HepG2 (cell line): ENCODE measurements around the gene S100A16.

Experiments used
- ATF1 ChIP-seq: IDR thresholded peaks from 2 replicates; pipeline ENCODE4 v1.6.1; 2016; ENCODE audit warnings: mild to moderate bottlenecking, control low read depth
- CTCF ChIP-seq: sonication (generic); formaldehyde crosslinking; IDR thresholded peaks from 2 replicates; pipeline ENCODE4 v1.5.0; 2020; ENCODE audit warnings: mild to moderate bottlenecking, missing genetic modification reagents, moderate library complexity
- GABPA ChIP-seq, 2 experiments: IDR thresholded peaks; 2 replicates each; pipeline ENCODE4 v1.6.1; 2011 to 2016; ENCODE audit warnings: low read depth in 2 of 2, low read length in 1 of 2, missing biosample characterization in 1 of 2, missing genetic modification characterization in 1 of 2
- HDAC2 ChIP-seq: sonication (generic); formaldehyde crosslinking; IDR thresholded peaks from 2 replicates; pipeline ENCODE4 v1.4.0; 2020; ENCODE audit warnings: missing genetic modification reagents
- JUNB ChIP-seq: sonication (generic); formaldehyde crosslinking; IDR thresholded peaks from 2 replicates; pipeline ENCODE4 v1.8.0; 2022; ENCODE audit warnings: missing genetic modification reagents, mild to moderate bottlenecking, borderline replicate concordance
- MAX ChIP-seq: IDR thresholded peaks from 2 replicates; pipeline ENCODE4 v1.6.1; 2012; ENCODE audit warnings: inconsistent platforms
- NFE2 ChIP-seq: sonication (generic); formaldehyde crosslinking; IDR thresholded peaks from 2 replicates; pipeline ENCODE4 v1.4.0; 2020; ENCODE audit warnings: missing genetic modification reagents
- POLR2A ChIP-seq, 2 experiments: IDR thresholded peaks; 2 replicates each; pipeline ENCODE4 v1.6.1; 2011; ENCODE audit warnings: low read depth in 2 of 2, low read length in 2 of 2, mild to moderate bottlenecking in 1 of 2, moderate library complexity in 1 of 2; ENCODE audit not compliant: insufficient read depth in 1 of 2
- PTBP1 ChIP-seq: fragments of 200-400 bp; formaldehyde crosslinking; IDR thresholded peaks from 2 replicates; pipeline ENCODE4 v1.6.1; 2018; ENCODE audit warnings: low read length, low read depth; ENCODE audit not compliant: poor library complexity, severe bottlenecking
- TARDBP ChIP-seq: sonication (generic); formaldehyde crosslinking; IDR thresholded peaks from 2 replicates; pipeline ENCODE4 v1.8.0; 2022; ENCODE audit warnings: mild to moderate bottlenecking, missing genetic modification reagents
- TBP ChIP-seq: sonication (generic); formaldehyde crosslinking; IDR thresholded peaks from 2 replicates; pipeline ENCODE4 v1.5.0; 2020; ENCODE audit warnings: missing genetic modification reagents
- ZNF543 ChIP-seq: sonication (generic); formaldehyde crosslinking; IDR thresholded peaks from 2 replicates; pipeline ENCODE4 v1.4.0; 2020; ENCODE audit warnings: mild to moderate bottlenecking, missing genetic modification reagents

- TF ChIP-seq TBP (CRISPR knock-in tag), result no peak
- TF ChIP-seq ZNF543 (CRISPR knock-in tag), result no peak
- TF ChIP-seq POLR2A (IDR thresholded peaks at IDR 0.05; ENCODE audit: insufficient read depth in 1 of 2, low read depth in 2 of 2, low read length in 2 of 2), result no peak
- no peak for TF ChIP-seq ATF1 (CRISPR knock-in tag)
- no peak for TF ChIP-seq NFE2 (CRISPR knock-in tag)
- TF ChIP-seq TARDBP (CRISPR knock-in tag), result no peak
- TF ChIP-seq PTBP1, result no peak
- TF ChIP-seq JUNB (CRISPR knock-in tag), result no peak
- TF ChIP-seq CTCF (CRISPR knock-in tag), result no peak
- no peak for TF ChIP-seq MAX
- no peak for TF ChIP-seq GABPA (IDR thresholded peaks at IDR 0.05; ENCODE audit: low read depth, low read length)
- no peak for TF ChIP-seq GABPA (CRISPR knock-in tag; IDR thresholded peaks at IDR 0.05; ENCODE audit: low read depth)
- TF ChIP-seq HDAC2 (CRISPR knock-in tag), result no peak
These were observed 27.9 kb upstream of the S100A16 start for GRCh38 chr1:153640861-153641260.
